GM21528 (cell line): ENCODE results near the gene CYFIP1.

ENCODE experiments used
- ATAC-seq: cut with Tn5 transposase; IDR thresholded peaks from one replicate; pipeline ENCODE4 v1.9.1; 2021; ENCODE audit warnings: mild to moderate bottlenecking, moderate library complexity; ENCODE audit not compliant: unreplicated experiment, low FRiP score

Gene CYFIP1

DNA sequence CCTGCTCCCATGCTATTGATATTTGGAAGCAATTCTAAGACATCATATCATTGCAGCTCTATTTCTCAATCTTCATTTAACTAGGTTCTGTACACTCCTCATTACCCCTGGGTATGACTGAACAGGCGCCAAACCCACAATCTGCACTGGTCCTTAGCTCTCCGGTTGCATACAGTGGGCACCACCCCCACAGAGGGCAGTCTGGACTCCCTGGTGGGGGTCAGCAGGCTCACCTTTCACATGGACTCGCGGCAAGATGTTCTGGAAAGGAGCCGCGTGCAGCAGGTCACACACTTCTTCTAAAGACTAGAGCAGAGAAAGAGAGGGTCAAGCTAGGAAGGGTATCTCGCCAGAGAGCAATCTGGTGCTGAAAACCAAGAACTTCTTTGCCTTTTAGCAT, 105.2 kb downstream of the CYFIP1 start:
- ATAC-seq = no peak

DNA sequence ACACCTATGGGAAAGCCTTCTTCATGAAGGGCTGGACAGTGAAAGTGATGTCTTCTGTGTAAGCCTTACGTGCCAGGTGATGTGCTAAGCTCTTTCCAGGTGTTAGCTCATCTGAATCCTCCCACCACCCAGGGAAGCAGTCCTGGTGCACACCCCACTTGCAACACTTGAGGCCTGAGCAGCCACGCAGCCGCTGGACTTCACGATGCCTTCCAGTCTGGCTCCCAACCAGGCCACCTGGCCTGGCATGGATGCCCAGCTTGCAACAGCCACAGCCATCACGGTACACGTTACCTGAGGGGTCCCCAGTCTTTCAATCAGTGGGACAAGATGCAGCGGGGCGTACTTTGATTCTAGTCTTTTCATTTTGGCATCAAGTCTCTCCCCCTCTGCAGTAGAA, 105.9 kb downstream of the CYFIP1 start:
- no peak for ATAC-seq

- ATAC-seq = no peak
Measured at GRCh38 chr15:22873841-22874240, 106.3 kb downstream of the CYFIP1 start.

DNA sequence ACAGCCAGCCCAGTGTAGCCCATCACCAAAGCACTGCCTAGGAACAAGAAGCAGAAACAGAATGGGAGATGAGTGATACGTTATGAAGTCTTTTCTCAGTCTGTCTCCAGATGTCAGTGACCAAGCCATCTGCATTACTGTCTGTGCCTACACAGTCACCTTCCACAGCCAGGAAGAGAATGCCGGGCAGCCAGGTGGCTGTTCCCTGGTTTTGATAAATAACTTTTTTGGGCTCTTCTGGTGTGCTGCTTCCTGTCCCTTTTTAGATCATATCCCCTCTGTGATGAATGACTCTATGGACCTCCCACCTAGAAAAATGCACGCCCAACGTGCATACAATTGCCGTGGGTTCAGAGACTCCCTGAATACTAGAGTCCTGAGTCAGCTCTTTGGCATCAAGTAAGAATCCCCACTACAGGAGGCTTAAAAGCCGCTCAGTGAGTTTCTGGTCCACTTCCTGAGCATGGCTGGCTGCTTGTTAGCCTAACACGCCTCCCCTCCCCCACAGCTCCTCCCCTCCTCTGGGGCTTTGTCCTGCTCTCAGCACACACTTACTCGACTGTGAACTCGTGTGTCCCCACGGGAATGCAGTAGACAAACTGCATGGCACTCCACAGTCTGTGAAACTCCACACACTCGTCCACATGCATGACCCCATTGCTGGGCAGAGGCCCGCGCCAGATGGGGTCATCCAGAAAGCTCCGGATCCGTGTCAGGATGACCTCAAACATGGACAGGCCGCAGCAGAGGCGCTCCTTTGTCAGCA, 107.0 kb downstream of the CYFIP1 start:
- ATAC-seq = no peak

GRCh38 chr15:22871481-22872086, 108.6 kb downstream of the CYFIP1 start:
- no peak for ATAC-seq

DNA sequence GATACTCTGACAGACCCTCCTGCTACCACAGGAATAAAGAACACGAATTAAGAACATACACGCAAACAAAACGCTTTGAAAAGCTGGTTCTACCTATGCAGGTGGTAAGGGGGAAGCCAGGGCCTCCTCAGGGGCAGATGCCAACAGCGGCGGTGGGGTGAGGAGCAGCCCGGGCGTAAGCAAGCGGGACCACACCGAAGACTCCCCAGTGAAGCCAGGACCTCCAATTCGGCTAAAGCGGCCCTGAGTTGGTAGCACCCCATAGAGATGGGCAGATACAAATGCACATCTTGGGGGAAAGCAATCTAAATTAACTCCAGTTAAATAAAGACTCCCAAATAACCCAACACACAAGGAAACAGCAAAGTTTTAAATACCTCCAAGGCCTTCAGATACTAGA, 109.3 kb downstream of the CYFIP1 start:
- no peak for ATAC-seq

GRCh38 chr15:22869856-22870255, 110.3 kb downstream of the CYFIP1 start:
- no peak for ATAC-seq

DNA sequence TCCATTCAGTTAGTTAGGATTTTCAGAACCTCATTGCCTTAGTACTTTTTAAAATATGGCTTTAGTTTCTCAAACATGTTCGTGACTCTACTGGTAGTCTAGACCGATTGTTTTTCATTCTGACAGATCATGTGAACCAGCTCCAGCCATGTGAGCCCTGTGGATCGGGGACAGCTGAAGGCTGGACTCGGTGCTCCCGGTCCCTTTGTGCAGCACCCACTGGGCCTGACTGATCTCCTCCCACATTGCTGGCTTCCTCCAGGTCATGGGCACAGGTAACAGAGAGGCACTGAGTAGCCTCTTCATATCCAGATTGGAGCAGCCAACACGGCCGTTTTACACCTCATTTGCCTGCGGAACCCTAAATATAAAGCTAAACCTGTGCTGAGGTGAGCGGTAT, 111.2 kb downstream of the CYFIP1 start:
- ATAC-seq = no peak

GRCh38 chr15:22868495-22868894, 111.7 kb downstream of the CYFIP1 start:
- ATAC-seq = no peak

DNA sequence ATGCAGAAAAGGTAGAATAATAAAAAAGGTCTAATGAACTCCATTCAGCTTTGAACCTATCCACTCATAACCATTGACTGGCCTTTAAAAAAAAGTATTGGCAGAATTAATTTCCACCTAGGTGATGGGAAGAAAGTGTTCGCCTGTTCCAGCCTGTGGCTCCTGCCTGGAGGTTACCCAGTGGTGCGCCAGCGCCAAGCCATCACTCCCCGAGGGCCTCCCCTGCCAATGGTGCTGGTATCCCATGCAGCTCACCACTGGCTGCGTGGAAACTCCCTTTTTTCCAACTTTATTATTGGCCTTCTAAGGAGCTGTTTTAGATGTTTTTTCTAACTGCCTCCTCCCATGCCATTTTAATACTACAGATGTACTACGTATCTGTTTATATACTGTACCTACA, 112.3 kb downstream of the CYFIP1 start:
- ATAC-seq = no peak

DNA sequence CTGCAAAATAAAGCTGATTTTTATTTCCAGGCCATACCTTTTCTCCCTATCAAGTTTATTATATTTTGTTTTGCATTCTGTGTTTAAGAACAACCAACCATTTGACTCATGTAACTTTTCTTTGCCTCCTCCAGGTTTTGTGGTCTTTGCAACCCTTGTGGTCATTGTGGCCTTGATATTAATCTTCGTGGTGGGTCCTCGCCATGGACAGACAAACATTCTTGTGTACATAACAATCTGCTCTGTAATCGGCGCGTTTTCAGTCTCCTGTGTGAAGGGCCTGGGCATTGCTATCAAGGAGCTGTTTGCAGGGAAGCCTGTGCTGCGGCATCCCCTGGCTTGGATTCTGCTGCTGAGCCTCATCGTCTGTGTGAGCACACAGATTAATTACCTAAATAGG, 114.1 kb downstream of the CYFIP1 start:
- no peak for ATAC-seq

DNA sequence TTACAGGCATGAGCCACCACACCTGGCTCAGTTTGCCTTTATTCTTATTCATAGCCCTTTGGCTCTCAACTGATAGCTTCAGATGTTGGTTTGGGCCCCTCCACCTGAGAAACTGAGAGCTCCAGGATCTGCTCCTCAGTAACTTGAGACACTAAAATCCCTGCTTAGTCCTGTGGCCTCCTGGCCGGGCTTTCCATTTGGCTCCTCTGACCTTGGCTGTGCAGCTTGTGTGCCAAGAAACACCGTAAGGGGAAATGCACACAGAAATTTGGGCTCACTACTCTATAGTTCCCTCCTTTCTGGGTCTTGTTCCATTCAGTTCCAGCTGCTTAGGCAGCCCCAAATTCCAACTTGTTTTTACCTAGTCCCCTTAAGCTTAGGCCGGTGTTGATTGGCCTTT, 116.8 kb downstream of the CYFIP1 start:
- ATAC-seq = no peak

- no peak for ATAC-seq
Measured at GRCh38 chr15:22861161-22861560, 119.0 kb downstream of the CYFIP1 start.

- ATAC-seq = no peak
Measured at GRCh38 chr15:22856659-22857058, 123.5 kb downstream of the CYFIP1 start.

- no peak for ATAC-seq
Measured at GRCh38 chr15:22855791-22856190, 124.4 kb downstream of the CYFIP1 start.

GRCh38 chr15:22851513-22851912, 128.7 kb downstream of the CYFIP1 start:
- ATAC-seq = no peak

DNA sequence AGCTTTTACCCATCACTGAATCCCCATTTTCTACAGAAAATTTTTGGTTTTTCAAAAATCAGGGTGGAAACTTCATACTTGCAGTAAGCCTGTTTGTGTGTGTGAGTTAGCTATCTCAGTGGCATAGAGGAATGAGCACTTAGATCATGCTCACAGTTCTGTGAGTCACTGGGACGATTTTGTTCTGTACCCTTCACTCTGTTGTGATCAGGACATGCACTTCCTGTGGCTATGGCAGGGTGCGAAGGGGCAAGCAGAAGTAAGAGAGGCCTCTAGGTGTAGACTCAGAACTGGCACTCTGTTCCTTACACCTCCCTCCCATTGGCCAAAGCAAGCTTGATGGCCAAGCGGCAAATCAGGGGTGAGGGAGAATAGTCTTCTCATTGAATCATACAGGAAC, 130.1 kb downstream of the CYFIP1 start:
- no peak for ATAC-seq

DNA sequence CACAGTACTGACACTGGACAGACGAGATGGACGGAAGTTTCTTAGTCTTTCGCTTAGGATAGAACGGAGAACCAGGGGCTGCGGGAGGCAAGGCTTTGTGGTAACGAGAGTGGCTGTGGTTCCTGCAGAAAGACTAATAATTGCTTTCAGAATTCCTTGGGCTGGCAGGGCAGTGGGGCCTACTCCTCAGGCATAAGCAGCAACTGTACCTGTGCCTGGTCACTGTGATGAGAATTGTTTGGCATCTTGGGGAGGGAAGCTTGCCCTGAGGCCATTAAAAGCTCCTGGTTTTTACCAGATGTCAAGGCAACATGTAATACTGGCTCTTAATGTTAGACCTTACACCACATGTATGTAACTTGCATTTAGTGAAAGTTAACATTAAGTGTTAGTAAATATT, 134.1 kb downstream of the CYFIP1 start:
- no peak for ATAC-seq

- no peak for ATAC-seq
Measured at GRCh38 chr15:22845289-22845900, 134.8 kb downstream of the CYFIP1 start.

DNA sequence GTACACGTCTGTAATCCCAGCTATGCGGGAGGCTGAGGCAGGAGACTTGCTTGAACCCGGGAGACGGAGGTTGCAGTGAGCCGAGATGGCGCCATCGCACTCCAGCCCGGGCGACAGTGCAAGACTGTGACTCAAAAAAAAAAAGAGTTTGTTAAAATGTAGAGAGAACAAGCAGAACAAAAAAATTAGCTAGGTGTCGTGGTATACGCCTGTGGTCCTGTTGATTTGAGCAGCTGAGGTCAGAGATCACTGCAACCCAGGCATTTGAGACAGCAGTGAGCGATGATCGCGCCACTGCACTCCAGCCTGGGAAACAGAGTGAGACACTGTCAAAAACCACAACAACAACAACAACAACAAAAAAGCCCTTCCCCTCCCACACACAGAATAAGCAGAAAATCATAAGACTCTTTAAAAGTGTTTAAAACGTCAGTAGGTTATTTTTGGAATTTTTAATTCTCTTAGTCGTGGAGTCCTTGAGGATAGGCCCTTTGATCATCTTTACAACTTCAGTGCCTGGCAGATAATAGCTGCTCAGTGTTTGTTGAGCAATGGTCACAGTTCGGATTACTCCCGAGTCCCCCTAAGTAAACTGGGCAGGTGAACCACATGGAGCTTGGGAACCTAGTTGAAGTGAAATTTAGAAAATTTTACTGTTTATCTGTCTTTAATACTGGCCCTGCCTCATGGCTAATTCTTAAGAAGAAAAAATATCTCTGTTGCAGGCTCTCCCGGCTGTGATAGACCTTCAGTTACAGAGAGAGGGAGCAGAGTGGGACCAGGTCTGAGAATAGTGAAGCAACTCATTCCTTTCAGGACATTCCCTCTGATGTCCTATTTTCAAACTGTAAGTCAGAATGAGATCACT, 135.5 kb downstream of the CYFIP1 start:
- no peak for ATAC-seq
